ENCODE results near the gene GNAL.

The GNAL gene

GRCh38 chr18:11861583-11862288 lies 172.7 kb downstream of the GNAL start:
- Histone ChIP-seq H3K4me1 (ENCODE audit: control insufficient read depth, insufficient read depth, low read length) (peaks cover 32% of the 10 kb centered on the region), H3K9ac (ENCODE audit: low read length) (no peak overlapping the region), H3K36me3 (ENCODE audit: control insufficient read depth, insufficient read depth, low read length) (no peaks in the 10 kb centered on the region; the same call in 1 of the 2 replicates), H3K27ac (ENCODE audit: low read depth, low read length) (no peak overlapping the region), H3K9me3 (ENCODE audit: control insufficient read depth, insufficient read depth, low read depth, low read length) (no peaks in the 10 kb centered on the region), H3K27me3 (ENCODE audit: control insufficient read depth, insufficient read depth, low read length) (no peaks in the 10 kb centered on the region), H3K4me3 (ENCODE audit: low read depth, low read length) (no peak overlapping the region)

GRCh38 chr18:11862468-11863137 lies 173.5 kb downstream of the GNAL start:
- Histone ChIP-seq H3K4me1 (ENCODE audit: control insufficient read depth, insufficient read depth, low read length) (peaks cover 25% of the 10 kb centered on the region), H3K27me3 (ENCODE audit: control insufficient read depth, insufficient read depth, low read length) (no peaks in the 10 kb centered on the region), H3K9me3 (ENCODE audit: control insufficient read depth, insufficient read depth, low read depth, low read length) (no peaks in the 10 kb centered on the region), H3K27ac (ENCODE audit: low read depth, low read length) (no peak overlapping the region), H3K36me3 (ENCODE audit: control insufficient read depth, insufficient read depth, low read length) (no peaks in the 10 kb centered on the region; the same call in 1 of the 2 replicates), H3K9ac (ENCODE audit: low read length) (no peak overlapping the region), H3K4me3 (ENCODE audit: low read depth, low read length) (no peak overlapping the region)

GRCh38 chr18:11864471-11864870 lies 175.4 kb downstream of the GNAL start:
- Histone ChIP-seq H3K27me3 (ENCODE audit: control insufficient read depth, insufficient read depth, low read length) (no peaks in the 10 kb centered on the region), H3K36me3 (ENCODE audit: control insufficient read depth, insufficient read depth, low read length) (peaks cover 2% of the 10 kb centered on the region), H3K9ac (ENCODE audit: low read length) (no peak overlapping the region)

GRCh38 chr18:11865071-11865470 lies 176.0 kb downstream of the GNAL start:
- Histone ChIP-seq H3K27ac (ENCODE audit: low read depth, low read length) (no peak overlapping the region), H3K27me3 (ENCODE audit: control insufficient read depth, insufficient read depth, low read length) (no peaks in the 10 kb centered on the region), H3K36me3 (ENCODE audit: control insufficient read depth, insufficient read depth, low read length) (peaks cover 2% of the 10 kb centered on the region), H3K4me1 (ENCODE audit: control insufficient read depth, insufficient read depth, low read length) (peaks cover 9% of the 10 kb centered on the region), H3K4me3 (ENCODE audit: low read depth, low read length) (no peak overlapping the region), H3K9me3 (ENCODE audit: control insufficient read depth, insufficient read depth, low read depth, low read length) (no peaks in the 10 kb centered on the region), H3K9ac (ENCODE audit: low read length) (no peak overlapping the region)

More at GRCh38 chr18:11864471-11864870, 175.4 kb downstream of the GNAL start:
- Histone ChIP-seq H3K4me3 (ENCODE audit: low read depth, low read length) (no peak overlapping the region), H3K27ac (ENCODE audit: low read depth, low read length) (no peak overlapping the region), H3K9me3 (ENCODE audit: control insufficient read depth, insufficient read depth, low read depth, low read length) (no peaks in the 10 kb centered on the region), H3K4me1 (ENCODE audit: control insufficient read depth, insufficient read depth, low read length) (peaks cover 13% of the 10 kb centered on the region)

- H3K27me3 ChIP-seq (ENCODE audit: control insufficient read depth, insufficient read depth, low read length), result no peaks in the 10 kb centered on the region
- H3K9ac ChIP-seq (ENCODE audit: low read length), result no peak overlapping the region
- no peaks in the 10 kb centered on the region for H3K9me3 ChIP-seq (ENCODE audit: control insufficient read depth, insufficient read depth, low read depth, low read length)
- H3K4me1 ChIP-seq (ENCODE audit: control insufficient read depth, insufficient read depth, low read length), result peaks cover 9% of the 10 kb centered on the region
- H3K36me3 ChIP-seq (ENCODE audit: control insufficient read depth, insufficient read depth, low read length), result peaks cover 2% of the 10 kb centered on the region
- H3K27ac ChIP-seq (ENCODE audit: low read depth, low read length), result no peak overlapping the region
- no peak overlapping the region for H3K4me3 ChIP-seq (ENCODE audit: low read depth, low read length)
Observed at GRCh38 chr18:11866329-11866728, 177.3 kb downstream of the GNAL start.

GRCh38 chr18:11866764-11867163 lies 177.7 kb downstream of the GNAL start:
- peaks cover 2% of the 10 kb centered on the region for H3K36me3 ChIP-seq (ENCODE audit: control insufficient read depth, insufficient read depth, low read length)
- no peaks in the 10 kb centered on the region for H3K9me3 ChIP-seq (ENCODE audit: control insufficient read depth, insufficient read depth, low read depth, low read length)
- H3K27me3 ChIP-seq (ENCODE audit: control insufficient read depth, insufficient read depth, low read length), result no peaks in the 10 kb centered on the region
- no peak overlapping the region for H3K27ac ChIP-seq (ENCODE audit: low read depth, low read length)
- H3K4me3 ChIP-seq (ENCODE audit: low read depth, low read length), result no peak overlapping the region
- peaks cover 9% of the 10 kb centered on the region for H3K4me1 ChIP-seq (ENCODE audit: control insufficient read depth, insufficient read depth, low read length)
- no peak overlapping the region for H3K9ac ChIP-seq (ENCODE audit: low read length)

GRCh38 chr18:11868230-11868629 lies 179.2 kb downstream of the GNAL start:
- H3K9me3 ChIP-seq (ENCODE audit: control insufficient read depth, insufficient read depth, low read depth, low read length), result no peaks in the 10 kb centered on the region
- H3K36me3 ChIP-seq (ENCODE audit: control insufficient read depth, insufficient read depth, low read length), result peaks cover 2% of the 10 kb centered on the region
- H3K9ac ChIP-seq (ENCODE audit: low read length), result no peak overlapping the region
- H3K27me3 ChIP-seq (ENCODE audit: control insufficient read depth, insufficient read depth, low read length), result no peaks in the 10 kb centered on the region
- H3K27ac ChIP-seq (ENCODE audit: low read depth, low read length), result no peak overlapping the region
- no peak overlapping the region for H3K4me3 ChIP-seq (ENCODE audit: low read depth, low read length)
- peaks cover 9% of the 10 kb centered on the region for H3K4me1 ChIP-seq (ENCODE audit: control insufficient read depth, insufficient read depth, low read length)

- Histone ChIP-seq H3K4me1 (ENCODE audit: control insufficient read depth, insufficient read depth, low read length) (peaks cover 7% of the 10 kb centered on the region), H3K27me3 (ENCODE audit: control insufficient read depth, insufficient read depth, low read length) (no peaks in the 10 kb centered on the region), H3K9me3 (ENCODE audit: control insufficient read depth, insufficient read depth, low read depth, low read length) (peaks cover 4% of the 10 kb centered on the region; the same call in 1 of the 2 replicates), H3K36me3 (ENCODE audit: control insufficient read depth, insufficient read depth, low read length) (peaks cover 20% of the 10 kb centered on the region), H3K27ac (ENCODE audit: low read depth, low read length) (no peak overlapping the region), H3K4me3 (ENCODE audit: low read depth, low read length) (no peak overlapping the region), H3K9ac (ENCODE audit: low read length) (no peak overlapping the region)
Observed at GRCh38 chr18:11871501-11871900, 182.4 kb downstream of the GNAL start.

GRCh38 chr18:11872479-11873136 lies 183.5 kb downstream of the GNAL start:
- Histone ChIP-seq H3K36me3 (ENCODE audit: control insufficient read depth, insufficient read depth, low read length) (peaks cover 25% of the 10 kb centered on the region), H3K4me1 (ENCODE audit: control insufficient read depth, insufficient read depth, low read length) (peaks cover 6% of the 10 kb centered on the region), H3K4me3 (ENCODE audit: low read depth, low read length) (no peak overlapping the region), H3K27me3 (ENCODE audit: control insufficient read depth, insufficient read depth, low read length) (no peaks in the 10 kb centered on the region), H3K27ac (ENCODE audit: low read depth, low read length) (no peak overlapping the region), H3K9ac (ENCODE audit: low read length) (no peak overlapping the region), H3K9me3 (ENCODE audit: control insufficient read depth, insufficient read depth, low read depth, low read length) (peaks cover 4% of the 10 kb centered on the region; the same call in 1 of the 2 replicates)

GRCh38 chr18:11873670-11874340 lies 184.7 kb downstream of the GNAL start:
- H3K4me1 ChIP-seq (ENCODE audit: control insufficient read depth, insufficient read depth, low read length), result peaks cover 6% of the 10 kb centered on the region; the same call in 1 of the 2 replicates
- H3K9me3 ChIP-seq (ENCODE audit: control insufficient read depth, insufficient read depth, low read depth, low read length), result peaks cover 4% of the 10 kb centered on the region; the same call in 1 of the 2 replicates
- H3K9ac ChIP-seq (ENCODE audit: low read length), result no peak overlapping the region
- no peak overlapping the region for H3K27ac ChIP-seq (ENCODE audit: low read depth, low read length)
- H3K27me3 ChIP-seq (ENCODE audit: control insufficient read depth, insufficient read depth, low read length), result no peaks in the 10 kb centered on the region
- no peak overlapping the region for H3K4me3 ChIP-seq (ENCODE audit: low read depth, low read length)
- peaks cover 25% of the 10 kb centered on the region for H3K36me3 ChIP-seq (ENCODE audit: control insufficient read depth, insufficient read depth, low read length)
